Neuronal stem cell (in vitro differentiated cells): ENCODE results near the gene OSBPL2.

Experiments used
- DNase-seq: peaks from one replicate; pipeline ENCODE4 v3.0.0-alpha.2; 2013; ENCODE audit warnings: low spot score
- H2AFZ ChIP-seq: one replicate; pipeline ENCODE4 v1.6.1; 2013; ENCODE audit warnings: mild to moderate bottlenecking, low read length, inconsistent platforms
- H2AK5ac ChIP-seq: 2 replicates; pipeline ENCODE4 v1.6.1; 2013; ENCODE audit warnings: low read depth, mild to moderate bottlenecking, inconsistent platforms, low read length, moderate library complexity, mixed read lengths
- H2BK120ac ChIP-seq: 2 replicates; pipeline ENCODE4 v1.6.1; 2013; ENCODE audit warnings: low read depth, mild to moderate bottlenecking, inconsistent platforms, low read length, moderate library complexity, mixed read lengths
- H2BK12ac ChIP-seq: one replicate; pipeline ENCODE4 v1.6.1; 2013; ENCODE audit warnings: low read length, inconsistent platforms
- H2BK15ac ChIP-seq: 2 replicates; pipeline ENCODE4 v1.6.1; 2013; ENCODE audit warnings: mild to moderate bottlenecking, low read length, inconsistent platforms, mixed read lengths
- H2BK5ac ChIP-seq: one replicate; pipeline ENCODE4 v1.6.1; 2013; ENCODE audit warnings: inconsistent platforms, mild to moderate bottlenecking, low read length, moderate library complexity
- H3K14ac ChIP-seq: one replicate; pipeline ENCODE4 v1.6.1; 2013; ENCODE audit warnings: low read length, inconsistent platforms
- H3K18ac ChIP-seq: 2 replicates; pipeline ENCODE4 v1.6.1; 2013; ENCODE audit warnings: low read length, inconsistent platforms
- H3K23ac ChIP-seq: 2 replicates; pipeline ENCODE4 v1.6.1; 2013; ENCODE audit warnings: low read depth, mild to moderate bottlenecking, mixed read lengths, low read length, inconsistent platforms; ENCODE audit not compliant: poor library complexity
- H3K27ac ChIP-seq: replicated peaks from 3 replicates; pipeline ENCODE4 v1.5.1; 2013; ENCODE audit warnings: low read length, inconsistent platforms
- H3K27me3 ChIP-seq, 3 experiments: 2 replicates each; pipeline ENCODE4 v1.6.1; 2013; ENCODE audit warnings: low read length in 3 of 3, mild to moderate bottlenecking in 2 of 3, inconsistent platforms in 1 of 3, low read depth in 1 of 3, mixed read lengths in 1 of 3, moderate library complexity in 1 of 3; ENCODE audit not compliant: control insufficient read depth in 3 of 3, insufficient read depth in 3 of 3
- H3K36me3 ChIP-seq, 2 donors: replicated peaks in 1 of 2; 2 replicates each; pipeline ENCODE4 v1.6.1; 2013; ENCODE audit warnings: low read length in 2 of 2; ENCODE audit not compliant: control insufficient read depth in 2 of 2, insufficient read depth in 2 of 2
- H3K4ac ChIP-seq: 2 replicates; pipeline ENCODE4 v1.6.1; 2013; ENCODE audit warnings: inconsistent platforms, mild to moderate bottlenecking, low read length, moderate library complexity
- H3K4me1 ChIP-seq, 2 donors: 1 replicate in 1 of 2; 2 replicates in 1 of 2; pipeline ENCODE4 v1.6.1; 2013; ENCODE audit warnings: low read length in 2 of 2, low read depth in 1 of 2; ENCODE audit not compliant: control insufficient read depth in 2 of 2, insufficient read depth in 1 of 2
- H3K4me2 ChIP-seq: one replicate; pipeline ENCODE4 v1.6.1; 2013; ENCODE audit warnings: mild to moderate bottlenecking, low read length, inconsistent platforms; ENCODE audit not compliant: insufficient read depth, poor library complexity, severe bottlenecking
- H3K4me3 ChIP-seq, 2 donors: 2 replicates each; pipeline ENCODE4 v1.5.1; 2013; ENCODE audit warnings: low read length in 2 of 2, mild to moderate bottlenecking in 2 of 2, inconsistent platforms in 1 of 2, moderate library complexity in 1 of 2
- H3K79me1 ChIP-seq: one replicate; pipeline ENCODE4 v1.6.1; 2013; ENCODE audit warnings: low read depth, mild to moderate bottlenecking, inconsistent platforms, low read length, moderate library complexity
- H3K9ac ChIP-seq: one replicate; pipeline ENCODE4 v1.6.1; 2013; ENCODE audit warnings: mild to moderate bottlenecking, low read depth, low read length, inconsistent platforms; ENCODE audit not compliant: poor library complexity
- H3K9me3 ChIP-seq, 2 donors: replicated peaks in 1 of 2; 2 replicates each; pipeline versions ENCODE3 to v1.6.1; 2013; ENCODE audit warnings: low read length in 2 of 2, mild to moderate bottlenecking in 2 of 2, inconsistent platforms in 1 of 2, low read depth in 1 of 2, mixed read lengths in 1 of 2, moderate library complexity in 1 of 2; ENCODE audit not compliant: control insufficient read depth in 2 of 2, insufficient read depth in 1 of 2
- H4K8ac ChIP-seq: one replicate; pipeline ENCODE4 v1.6.1; 2013; ENCODE audit warnings: low read depth, mild to moderate bottlenecking, inconsistent platforms, low read length, moderate library complexity
- H4K91ac ChIP-seq: one replicate; pipeline ENCODE4 v1.6.1; 2013; ENCODE audit warnings: low read length, low read depth, mild to moderate bottlenecking, inconsistent platforms; ENCODE audit not compliant: poor library complexity
- WGBS, 2 donors: extraction: QIAGEN DNeasy Blood & Tissue Kit; methylation state at CpG; one replicate each; pipeline ENCODE4 v1.1.7; 2013; ENCODE audit warnings: missing lambda C conversion rate in 2 of 2, mixed read lengths in 1 of 2; ENCODE audit not compliant: insufficient read length in 2 of 2, insufficient replicate concordance in 1 of 2; ENCODE audit errors: extremely low coverage in 2 of 2; 5-methylcytosine and 5-hydroxymethylcytosine counted together

OSBPL2 gene

GRCh38 chr20:62303340-62304226, 65.3 kb downstream of the OSBPL2 start:
- Histone ChIP-seq H3K9me3 (no peaks in the 10 kb centered on the region), H4K8ac (no peak overlapping the region), H3K79me1 (peaks cover 31% of the 10 kb centered on the region), H3K23ac (peak overlapping the region; percentile 85), H4K91ac (no peak overlapping the region), H3K18ac (peak overlapping the region; percentile 85), H3K27ac (no peak overlapping the region), H3K4me2 (peak overlapping the region; percentile 89), H3K14ac (peak overlapping the region; percentile 38), H3K27me3 (no peaks in the 10 kb centered on the region), H3K4me3 (peak overlapping the region; percentile 97), H3K9ac (peak overlapping the region; percentile 99), H3K4me1 (peaks cover 8 to 10% of the 10 kb centered on the region in 2 donors), H2AFZ (no peak overlapping the region), H2BK15ac (peak overlapping the region; percentile 67), H2BK5ac (peak overlapping the region; percentile 90), H3K4ac (no peak overlapping the region), H2BK12ac (peak overlapping the region; percentile 41), H2BK120ac (no peak overlapping the region), H2AK5ac (peak overlapping the region; percentile 90), H3K36me3 (peaks cover 40 to 55% of the 10 kb centered on the region in 2 donors)
- no CpG with 5 or more reads among the region's 66 CpGs for WGBS, 2 donors
- DNase-seq: no peak

- no peak overlapping the region for H2BK5ac ChIP-seq
- H3K4me3 ChIP-seq: peak overlapping the region; percentile 41 to 97
- no peak overlapping the region for H2AFZ ChIP-seq
- peaks cover 31% of the 10 kb centered on the region for H3K79me1 ChIP-seq
- H2AK5ac ChIP-seq: no peak overlapping the region
- no peaks in the 10 kb centered on the region for H3K9me3 ChIP-seq
- no CpG with 5 or more reads among the region's 29 CpGs for WGBS, 2 donors
- H4K91ac ChIP-seq: no peak overlapping the region
- no peak overlapping the region for H3K27ac ChIP-seq
- H3K4ac ChIP-seq: no peak overlapping the region
- H3K18ac ChIP-seq: no peak overlapping the region
- peak overlapping the region; percentile 61 for H3K23ac ChIP-seq
- no peak overlapping the region for H3K14ac ChIP-seq
- peaks cover 42 to 59% of the 10 kb centered on the region in 2 donors for H3K36me3 ChIP-seq
- H2BK12ac ChIP-seq: no peak overlapping the region
- H3K4me2 ChIP-seq: peak overlapping the region; percentile 26
- H3K9ac ChIP-seq: no peak overlapping the region
- no peak overlapping the region for H2BK15ac ChIP-seq
- H2BK120ac ChIP-seq: no peak overlapping the region
- no peak overlapping the region for H4K8ac ChIP-seq
- H3K4me1 ChIP-seq: peaks cover 8 to 10% of the 10 kb centered on the region in 2 donors
- H3K27me3 ChIP-seq: no peaks in the 10 kb centered on the region
- no peak for DNase-seq
These were observed 66.2 kb downstream of the OSBPL2 start for GRCh38 chr20:62304331-62305148.

GRCh38 chr20:62305149-62305764, 66.9 kb downstream of the OSBPL2 start:
- no peaks in the 10 kb centered on the region for H3K9me3 ChIP-seq
- peak overlapping the region; percentile 23 to 97 for H3K4me3 ChIP-seq
- peaks cover 31% of the 10 kb centered on the region for H3K79me1 ChIP-seq
- no peak overlapping the region for H2AK5ac ChIP-seq
- peak overlapping the region; percentile 69 for H3K23ac ChIP-seq
- no peak overlapping the region for H3K4ac ChIP-seq
- no peak overlapping the region for H2BK12ac ChIP-seq
- H2BK120ac ChIP-seq: no peak overlapping the region
- no peak overlapping the region for H2BK15ac ChIP-seq
- H2BK5ac ChIP-seq: peak overlapping the region; percentile 67
- peak overlapping the region; percentile 70 for H4K8ac ChIP-seq
- no peak overlapping the region for H2AFZ ChIP-seq
- no peak overlapping the region for H3K18ac ChIP-seq
- no peak overlapping the region for H3K14ac ChIP-seq
- no peak overlapping the region for H3K9ac ChIP-seq
- H4K91ac ChIP-seq: no peak overlapping the region
- no CpG with 5 or more reads among the region's 18 CpGs for WGBS, 2 donors
- no peak for DNase-seq
- peaks cover 47 to 65% of the 10 kb centered on the region in 2 donors for H3K36me3 ChIP-seq
- no peaks in the 10 kb centered on the region for H3K27me3 ChIP-seq
- H3K27ac ChIP-seq: no peak overlapping the region
- no peak overlapping the region for H3K4me2 ChIP-seq
- H3K4me1 ChIP-seq: peaks cover 8 to 10% of the 10 kb centered on the region in 2 donors
